Gastrocnemius medialis (tissue), 4 donors: Measurements from ENCODE around the gene DYSF. TPM values are rescaled to one million over a fixed set of nuclear protein-coding genes. Genes with fewer than 3 reads are reported as not detected.

Source experiments
- ATAC-seq, 2 donors: fragments of 150-250 bp; one replicate each; pipeline ENCODE4 v1.9.1; 2016
- DNase-seq, 2 donors: peaks; one replicate each; pipeline ENCODE4 v3.0.0-alpha.2; 2019
- H3K27ac ChIP-seq, 4 donors: fragments of 200-600 bp; sonication (generic); 1 replicate in 1 of 4; 2 replicates in 3 of 4; pipeline ENCODE4 v1.5.1; 2016 to 2018; ENCODE audit warnings: mild to moderate bottlenecking in 2 of 4, moderate library complexity in 1 of 4
- H3K27me3 ChIP-seq, 3 donors: fragments of 200-600 bp; sonication (generic) in 2 of 3; 1 replicate in 1 of 3; 2 replicates in 2 of 3; pipeline versions ENCODE4 v1.5.1 to v1.6.0; 2016 to 2019; ENCODE audit warnings: mild to moderate bottlenecking in 1 of 3, moderate library complexity in 1 of 3
- H3K36me3 ChIP-seq, 2 donors: fragments of 200-600 bp; sonication (generic) in 1 of 2; one replicate each; pipeline ENCODE4 v1.5.1; 2017 to 2018
- H3K4me1 ChIP-seq, 2 donors: fragments of 200-600 bp; sonication (generic) in 1 of 2; one replicate each; pipeline ENCODE4 v1.5.1; 2016 to 2017; ENCODE audit warnings: mild to moderate bottlenecking in 2 of 2
- H3K4me3 ChIP-seq, 4 donors: fragments of 200-600 bp; sonication (generic) in 3 of 4; 1 replicate in 1 of 4; 2 replicates in 3 of 4; pipeline ENCODE4 v1.5.1; 2016 to 2019; ENCODE audit warnings: mild to moderate bottlenecking in 2 of 4
- H3K9me3 ChIP-seq, 3 donors: fragments of 200-600 bp; sonication (generic) in 2 of 3; 1 replicate in 1 of 3; 2 replicates in 2 of 3; pipeline ENCODE4 v1.5.1; 2016 to 2019
- CTCF ChIP-seq, 5 experiments: fragments of 450-650 bp in 3 of 5; fragments of 200-600 bp in 2 of 5; sonication (generic) in 2 of 5; IDR thresholded peaks in 4 of 5; conservative IDR thresholded peaks in 1 of 5; 1 replicate in 4 of 5; 2 replicates in 1 of 5; pipeline ENCODE4 v1.5.1; 2016 to 2019; ENCODE audit warnings: antibody characterized with exemption in 5 of 5, mild to moderate bottlenecking in 3 of 5, moderate library complexity in 3 of 5
- POLR2A ChIP-seq, 2 donors: fragments of 450-650 bp; IDR thresholded peaks; one replicate each; pipeline ENCODE4 v1.6.1; 2017; ENCODE audit warnings: antibody characterized with exemption in 2 of 2, mild to moderate bottlenecking in 2 of 2, moderate library complexity in 2 of 2
- in situ Hi-C, 4 donors: fragments of 200-750 bp; cut with MboI; loops; one replicate each; pipeline versions ENCODE4 v1.15.0 to v1.8.0; 2017; ENCODE audit warnings: low sequenced_read_pairs in 4 of 4
- intact Hi-C: fragments of 100-400 bp; cut with DNase I; formaldehyde crosslinking; loops from one replicate; pipeline ENCODE4 v1.15.1; 2023; ENCODE audit warnings: low total_unique reads
- total RNA-seq, 4 donors: library from RNA; depleted of rRNA; stranded (reverse); fragments of >200 nt; gene quantifications; one replicate each; pipeline versions ENCODE4 v1.1.0 to v1.2.3, GENCODE V29; 2016

DYSF gene
- total RNA-seq, 4 donors from 2014 or later, result 40.7 to 267 (median 153) TPM

GRCh38 chr2:71607151-71607889 lies 154.0 kb downstream of the DYSF start:
- Histone ChIP-seq H3K27me3 (no peaks in the 10 kb centered on the region), H3K36me3 (peaks cover 0 to 45% of the 10 kb centered on the region in 2 donors), H3K4me1 (peaks cover 4 to 10% of the 10 kb centered on the region in 2 donors), H3K9me3 (no peaks in the 10 kb centered on the region), H3K4me3 (no peak overlapping the region), H3K27ac (no peak overlapping the region)
- intact Hi-C loops, result loop anchor here (10.0 kb wide), 1 partner anchor 387 kb away; no protein-coding TSS in a partner anchor
- DNase-seq, result peak in 1 of 2 donors; percentile 8
- ATAC-seq, result no peak
- TF ChIP-seq POLR2A (IDR thresholded peaks at IDR 0.05), result no peak
- no peak for TF ChIP-seq CTCF (IDR thresholded peaks at IDR 0.05 in 4 of 5, conservative IDR thresholded peaks at IDR 0.05 in 1 of 5)
- in situ Hi-C loops, result loop anchor here in 3 of 4 donors (25.0 kb wide), 1 partner anchor 180 kb away; no protein-coding TSS in a partner anchor

GRCh38 chr2:71608034-71608433 lies 154.7 kb downstream of the DYSF start:
- Histone ChIP-seq H3K36me3 (peaks cover 0 to 45% of the 10 kb centered on the region in 2 donors), H3K4me1 (peaks cover 4 to 10% of the 10 kb centered on the region in 2 donors), H3K27me3 (no peaks in the 10 kb centered on the region), H3K9me3 (no peaks in the 10 kb centered on the region), H3K27ac (peak overlapping the region in 1 of 4 donors; percentile 11), H3K4me3 (no peak overlapping the region)
- DNase-seq, result peak in 1 of 2 donors; percentile 6
- in situ Hi-C loops, result loop anchor here in 3 of 4 donors (25.0 kb wide), 1 partner anchor 179 kb away; no protein-coding TSS in a partner anchor
- TF ChIP-seq CTCF (IDR thresholded peaks at IDR 0.05 in 4 of 5, conservative IDR thresholded peaks at IDR 0.05 in 1 of 5) (no peak), POLR2A (IDR thresholded peaks at IDR 0.05) (no peak)
- intact Hi-C loops, result loop anchor here (10.0 kb wide), 1 partner anchor 387 kb away; no protein-coding TSS in a partner anchor
- no peak for ATAC-seq

DNA sequence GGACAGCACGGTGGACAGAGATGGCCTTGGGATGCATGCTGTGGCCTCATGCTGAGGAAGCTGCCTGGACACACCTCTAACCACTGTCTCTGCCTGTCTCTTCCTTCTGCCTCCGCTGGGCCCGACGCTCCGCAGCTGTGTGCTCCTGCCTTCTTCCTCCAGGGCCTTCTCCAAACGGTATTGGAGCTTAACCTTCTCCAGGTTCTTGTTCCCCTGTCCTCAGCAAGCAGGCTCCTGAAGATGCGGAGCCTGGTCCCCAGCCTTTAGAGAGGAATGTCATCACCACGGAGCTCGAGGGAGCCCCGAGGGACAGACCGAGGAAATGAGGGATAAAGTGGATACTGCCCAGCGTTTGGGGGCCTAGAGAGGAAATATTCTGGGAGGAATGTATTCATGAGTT lies 155.1 kb downstream of the DYSF start:
- in situ Hi-C loops (loop anchor here in 3 of 4 donors (25.0 kb wide), 1 partner anchor 179 kb away; no protein-coding TSS in a partner anchor), intact Hi-C loops (loop anchor here (10.0 kb wide), 1 partner anchor 386 kb away; no protein-coding TSS in a partner anchor)
- Histone ChIP-seq H3K36me3 (peaks cover 0 to 45% of the 10 kb centered on the region in 2 donors), H3K27ac (peak overlapping the region in 3 of 4 donors; percentile 11 to 41 (median 19)), H3K4me3 (no peak overlapping the region), H3K9me3 (no peaks in the 10 kb centered on the region), H3K27me3 (no peaks in the 10 kb centered on the region), H3K4me1 (peaks cover 5 to 11% of the 10 kb centered on the region in 2 donors)
- ATAC-seq, result no peak
- no peak for TF ChIP-seq POLR2A (IDR thresholded peaks at IDR 0.05)
- DNase-seq, result peak in 1 of 2 donors; percentile 3

- Histone ChIP-seq H3K27ac (peak overlapping the region in 2 of 4 donors; percentile 3 to 19), H3K27me3 (no peaks in the 10 kb centered on the region), H3K36me3 (peaks cover 0 to 40% of the 10 kb centered on the region in 2 donors), H3K4me3 (no peak overlapping the region), H3K9me3 (no peaks in the 10 kb centered on the region), H3K4me1 (peaks cover 7 to 11% of the 10 kb centered on the region in 2 donors)
- no peak for ATAC-seq
- TF ChIP-seq POLR2A (IDR thresholded peaks at IDR 0.05) (no peak), CTCF (IDR thresholded peaks at IDR 0.05 in 4 of 5, conservative IDR thresholded peaks at IDR 0.05 in 1 of 5) (no peak)
- intact Hi-C loops, result loop anchor here (10.0 kb wide), 1 partner anchor 386 kb away; no protein-coding TSS in a partner anchor
- in situ Hi-C loops, result loop anchor here in 3 of 4 donors (25.0 kb wide), 1 partner anchor 178 kb away; no protein-coding TSS in a partner anchor
- DNase-seq, result peak in 1 of 2 donors; percentile 9
Observed at GRCh38 chr2:71609029-71609428, 155.7 kb downstream of the DYSF start.

GRCh38 chr2:71609441-71609840 lies 156.1 kb downstream of the DYSF start:
- ATAC-seq, result no peak
- no peaks in the 10 kb centered on the region for H3K27me3 ChIP-seq
- peaks cover 11% of the 10 kb centered on the region in 2 donors for H3K4me1 ChIP-seq
- no peak overlapping the region for H3K4me3 ChIP-seq
- H3K9me3 ChIP-seq, result no peaks in the 10 kb centered on the region
- intact Hi-C loops, result loop anchor here (10.0 kb wide), 1 partner anchor 385 kb away; no protein-coding TSS in a partner anchor
- DNase-seq, result peak in 1 of 2 donors; percentile 6
- peaks cover 0 to 37% of the 10 kb centered on the region in 2 donors for H3K36me3 ChIP-seq
- peak overlapping the region in 3 of 4 donors; percentile 3 to 19 (median 5) for H3K27ac ChIP-seq
- in situ Hi-C loops, result loop anchor here in 3 of 4 donors (25.0 kb wide), 1 partner anchor 178 kb away; no protein-coding TSS in a partner anchor
- TF ChIP-seq CTCF (IDR thresholded peaks at IDR 0.05 in 4 of 5, conservative IDR thresholded peaks at IDR 0.05 in 1 of 5), result no peak
- TF ChIP-seq POLR2A (IDR thresholded peaks at IDR 0.05), result no peak
